ENCODE data around the gene EGFR. TPM values are rescaled to one million over a fixed set of nuclear protein-coding genes. Genes with fewer than 3 reads are reported as not detected.
"Not testable (repeated sequence)": the region's sequence is repeated elsewhere in the genome, so short reads cannot be mapped to it uniquely, and the experiment has no call there.

EGFR gene
- total RNA-seq, 2 donors from 2014 or later, result 42.5 to 44.2 TPM

DNA sequence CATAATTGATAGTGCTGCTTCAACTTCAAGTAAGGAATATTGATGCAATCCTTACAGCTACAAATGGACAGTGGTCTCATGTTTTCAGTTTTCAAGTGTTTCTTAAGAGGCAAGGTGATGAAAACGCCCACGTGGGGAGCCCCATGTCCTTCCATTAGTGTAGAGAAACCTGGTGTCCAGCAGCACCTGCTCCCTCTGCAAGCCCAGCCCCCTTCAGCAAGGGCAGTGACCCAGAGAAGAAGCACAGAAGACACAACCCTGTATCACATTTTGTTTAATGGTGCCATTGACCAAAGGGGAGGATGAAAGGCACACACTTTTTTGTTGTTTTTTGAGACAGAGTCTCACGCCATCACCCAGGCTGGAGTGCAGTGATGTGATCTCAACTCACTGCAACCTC is 143.7 kb downstream of the EGFR start:
- intact Hi-C loops (cut with DNase I), result no loop called here
- TF ChIP-seq, protein P1, sequence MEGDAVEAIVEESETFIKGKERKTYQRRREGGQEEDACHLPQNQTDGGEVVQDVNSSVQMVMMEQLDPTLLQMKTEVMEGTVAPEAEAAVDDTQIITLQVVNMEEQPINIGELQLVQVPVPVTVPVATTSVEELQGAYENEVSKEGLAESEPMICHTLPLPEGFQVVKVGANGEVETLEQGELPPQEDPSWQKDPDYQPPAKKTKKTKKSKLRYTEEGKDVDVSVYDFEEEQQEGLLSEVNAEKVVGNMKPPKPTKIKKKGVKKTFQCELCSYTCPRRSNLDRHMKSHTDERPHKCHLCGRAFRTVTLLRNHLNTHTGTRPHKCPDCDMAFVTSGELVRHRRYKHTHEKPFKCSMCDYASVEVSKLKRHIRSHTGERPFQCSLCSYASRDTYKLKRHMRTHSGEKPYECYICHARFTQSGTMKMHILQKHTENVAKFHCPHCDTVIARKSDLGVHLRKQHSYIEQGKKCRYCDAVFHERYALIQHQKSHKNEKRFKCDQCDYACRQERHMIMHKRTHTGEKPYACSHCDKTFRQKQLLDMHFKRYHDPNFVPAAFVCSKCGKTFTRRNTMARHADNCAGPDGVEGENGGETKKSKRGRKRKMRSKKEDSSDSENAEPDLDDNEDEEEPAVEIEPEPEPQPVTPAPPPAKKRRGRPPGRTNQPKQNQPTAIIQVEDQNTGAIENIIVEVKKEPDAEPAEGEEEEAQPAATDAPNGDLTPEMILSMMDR (IDR thresholded peaks at IDR 0.05), result no peak
- no peaks in the 10 kb centered on the region for H3K9me3 ChIP-seq
- no peak for ATAC-seq
- DNase-seq, result no peak
- H3K4me3 ChIP-seq, result no peak overlapping the region
- H3K4me1 ChIP-seq, result no peaks in the 10 kb centered on the region
- no peak overlapping the region for H3K27ac ChIP-seq
- H3K36me3 ChIP-seq (replicated peaks in 1 of 2; ENCODE audit: insufficient read depth in 1 of 2, low read depth in 2 of 2), result peaks cover 0 to 32% of the 10 kb centered on the region in 2 donors
- no peaks in the 10 kb centered on the region for H3K27me3 ChIP-seq
- 96 to 97% methylated on average over 3 of the region's 3 CpGs for whole genome bisulfite sequencing, 2 donors

DNA sequence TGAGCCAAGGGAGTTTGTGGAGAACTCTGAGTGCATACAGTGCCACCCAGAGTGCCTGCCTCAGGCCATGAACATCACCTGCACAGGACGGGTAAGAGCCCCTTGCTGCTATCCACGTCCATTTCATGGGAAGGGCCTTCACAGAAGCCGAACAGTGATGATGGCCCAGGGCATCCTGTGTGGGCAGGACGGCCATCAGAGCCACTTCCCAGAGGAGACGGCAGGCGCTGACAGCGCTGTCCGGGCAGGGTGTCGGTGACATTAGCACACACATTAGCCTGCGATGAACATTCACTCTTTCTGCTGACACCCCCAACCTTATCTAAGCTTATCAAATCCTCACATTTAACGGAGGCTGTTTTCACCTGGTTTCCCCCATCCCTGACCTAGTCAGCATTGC is 144.9 kb downstream of the EGFR start:
- Histone ChIP-seq H3K4me1 (no peaks in the 10 kb centered on the region), H3K4me3 (no peak overlapping the region), H3K27me3 (no peaks in the 10 kb centered on the region), H3K36me3 (replicated peaks in 1 of 2; ENCODE audit: insufficient read depth in 1 of 2, low read depth in 2 of 2) (peaks cover 0 to 22% of the 10 kb centered on the region in 2 donors), H3K9me3 (no peaks in the 10 kb centered on the region), H3K27ac (no peak overlapping the region)
- DNase-seq (no peak), ATAC-seq (no peak)
- intact Hi-C loops (cut with DNase I), result no loop called here
- TF ChIP-seq POLR2A (IDR thresholded peaks at IDR 0.05), result no peak
- TF ChIP-seq, protein P1 (IDR thresholded peaks at IDR 0.05), result no peak
- WGBS, 2 donors, result 91 to 92% methylated on average over 11 of the region's 11 CpGs

GRCh38 chr7:55164527-55164926 is 145.7 kb downstream of the EGFR start:
- no peak for TF ChIP-seq POLR2A (IDR thresholded peaks at IDR 0.05)
- TF ChIP-seq, protein P1 (IDR thresholded peaks at IDR 0.05), result no peak
- Histone ChIP-seq H3K4me1 (no peaks in the 10 kb centered on the region), H3K36me3 (replicated peaks in 1 of 2; ENCODE audit: insufficient read depth in 1 of 2, low read depth in 2 of 2) (peaks cover 0 to 17% of the 10 kb centered on the region in 2 donors), H3K27ac (no peak overlapping the region), H3K9me3 (no peaks in the 10 kb centered on the region), H3K4me3 (no peak overlapping the region), H3K27me3 (no peaks in the 10 kb centered on the region)
- intact Hi-C loops (cut with DNase I), result no loop called here
- DNase-seq (no peak), ATAC-seq (no peak)
- 78 to 97% methylated on average over 2 of the region's 2 CpGs for WGBS, 2 donors

DNA sequence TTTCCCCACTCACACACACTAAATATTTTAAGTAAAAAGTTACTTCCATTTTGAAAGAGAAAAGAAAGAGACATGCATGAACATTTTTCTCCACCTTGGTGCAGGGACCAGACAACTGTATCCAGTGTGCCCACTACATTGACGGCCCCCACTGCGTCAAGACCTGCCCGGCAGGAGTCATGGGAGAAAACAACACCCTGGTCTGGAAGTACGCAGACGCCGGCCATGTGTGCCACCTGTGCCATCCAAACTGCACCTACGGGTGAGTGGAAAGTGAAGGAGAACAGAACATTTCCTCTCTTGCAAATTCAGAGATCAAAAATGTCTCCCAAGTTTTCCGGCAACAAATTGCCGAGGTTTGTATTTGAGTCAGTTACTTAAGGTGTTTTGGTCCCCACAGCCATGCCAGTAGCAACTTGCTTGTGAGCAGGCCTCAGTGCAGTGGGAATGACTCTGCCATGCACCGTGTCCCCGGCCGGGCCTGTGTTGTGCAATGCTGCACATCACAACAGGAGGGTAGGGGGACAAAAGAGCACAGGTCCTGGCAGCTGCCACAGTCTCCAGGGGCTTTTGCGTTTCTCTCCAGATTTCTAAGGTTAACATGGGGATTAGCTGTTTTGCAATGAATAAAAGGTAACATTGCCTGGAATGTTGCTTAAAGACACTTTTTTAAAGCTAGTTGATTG is 146.5 kb downstream of the EGFR start:
- intact Hi-C loops (cut with DNase I), result no loop called here
- no peaks in the 10 kb centered on the region for H3K4me1 ChIP-seq
- H3K4me3 ChIP-seq, result no peak overlapping the region
- no peaks in the 10 kb centered on the region for H3K9me3 ChIP-seq
- DNase-seq (no peak), ATAC-seq (no peak)
- H3K27me3 ChIP-seq, result no peaks in the 10 kb centered on the region
- WGBS, 2 donors, result 92 to 95% methylated on average over 13 of the region's 13 CpGs
- no peak for TF ChIP-seq POLR2A (IDR thresholded peaks at IDR 0.05)
- TF ChIP-seq, protein P1 (IDR thresholded peaks at IDR 0.05), result no peak
- no peak overlapping the region for H3K27ac ChIP-seq
- H3K36me3 ChIP-seq (replicated peaks in 1 of 2; ENCODE audit: insufficient read depth in 1 of 2, low read depth in 2 of 2), result peaks cover 0 to 17% of the 10 kb centered on the region in 2 donors

DNA sequence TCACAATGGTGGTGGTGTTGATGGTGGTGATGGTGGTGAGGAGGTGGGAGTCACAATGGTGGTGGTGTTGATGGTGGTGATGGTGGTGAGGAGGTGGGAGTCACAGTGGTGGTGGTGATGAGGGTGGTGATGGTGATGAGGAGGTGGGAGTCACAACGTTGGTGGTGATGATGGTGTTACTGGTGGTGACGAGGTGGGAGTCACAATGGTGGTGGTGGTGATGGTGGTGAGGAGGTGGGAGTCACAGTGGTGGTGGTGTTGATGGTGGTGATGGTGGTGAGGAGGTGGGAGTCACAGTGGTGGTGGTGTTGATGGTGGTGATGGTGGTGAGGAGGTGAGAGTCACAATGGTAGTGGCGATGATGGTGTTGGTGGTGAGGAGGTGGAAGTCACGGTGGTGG is 148.5 kb downstream of the EGFR start:
- H3K4me1 ChIP-seq; H3K4me3 ChIP-seq; H3K27me3 ChIP-seq; intact Hi-C loops (cut with DNase I); H3K27ac ChIP-seq; DNase-seq; H3K9me3 ChIP-seq; ATAC-seq: not testable (repeated sequence)
- 90 to 93% methylated on average over 4 of the region's 4 CpGs for WGBS, 2 donors
- H3K36me3 ChIP-seq (replicated peaks in 1 of 2; ENCODE audit: insufficient read depth in 1 of 2, low read depth in 2 of 2), result peaks cover 0 to 23% of the 10 kb centered on the region in 2 donors
